H1 (cell line): ENCODE results near the gene EFCAB13. TPM values are rescaled to one million over a fixed set of nuclear protein-coding genes. Genes with fewer than 3 reads are reported as not detected.

Experiments
- CTCF ChIA-PET: fragments of 300-600 bp; sonication (Branson Sonifier 250); formaldehyde crosslinking; loops from one replicate; lab custom pipeline; 2021; ENCODE audit not compliant: partially characterized antibody; lab: Charles Lee
- POLR2A ChIA-PET: fragments of 300-600 bp; sonication (Branson Sonifier 250); formaldehyde crosslinking; loops from one replicate; lab custom pipeline; 2021; ENCODE audit warnings: inconsistent platforms; ENCODE audit not compliant: partially characterized antibody; lab: Charles Lee
- DNase-seq, 2 experiments: peaks; one replicate each; pipeline versions ENCODE4 v3.0.0 to v3.0.0-alpha.2; 2010 to 2022; ENCODE audit warnings: low spot score in 2 of 2, low read depth in 1 of 2, mixed read lengths in 1 of 2
- FAIRE-seq: peaks from 2 replicates; lab custom pipeline; 2011; peaks lifted over from hg19 to GRCh38; lab: Jason Lieb, UNC
- H2AFZ ChIP-seq: 2 replicates; pipeline ENCODE4 v1.8.1; 2012; ENCODE audit warnings: low read length, inconsistent platforms
- H2AK5ac ChIP-seq: 2 replicates; pipeline ENCODE4 v1.6.1; 2013; ENCODE audit warnings: low read depth, low read length
- H2BK120ac ChIP-seq: replicated peaks from 2 replicates; pipeline ENCODE3; 2013; ENCODE audit warnings: low read depth, low read length, inconsistent platforms
- H2BK12ac ChIP-seq: 2 replicates; pipeline ENCODE4 v1.6.1; 2013; ENCODE audit warnings: low read depth, low read length
- H2BK15ac ChIP-seq: 2 replicates; pipeline ENCODE4 v1.6.1; 2013; ENCODE audit warnings: low read length
- H2BK20ac ChIP-seq: 2 replicates; pipeline ENCODE4 v1.6.1; 2013; ENCODE audit warnings: low read length
- H2BK5ac ChIP-seq: 2 replicates; pipeline ENCODE4 v1.6.1; 2013; ENCODE audit warnings: low read depth, low read length
- H3K14ac ChIP-seq: 2 replicates; pipeline ENCODE4 v1.6.1; 2013; ENCODE audit warnings: inconsistent platforms; ENCODE audit not compliant: insufficient read length
- H3K18ac ChIP-seq: 2 replicates; pipeline ENCODE4 v1.6.1; 2013; ENCODE audit warnings: low read length; ENCODE audit errors: extremely low read depth
- H3K23ac ChIP-seq: 2 replicates; pipeline ENCODE4 v1.6.1; 2013; ENCODE audit warnings: inconsistent platforms; ENCODE audit not compliant: insufficient read length
- H3K23me2 ChIP-seq: 2 replicates; pipeline ENCODE4 v1.6.1; 2013; ENCODE audit warnings: low read depth, low read length
- H3K27ac ChIP-seq: 2 replicates; pipeline ENCODE4 v1.6.1; 2011; ENCODE audit warnings: low read depth, low read length, inconsistent platforms
- H3K27me3 ChIP-seq, 4 experiments: replicated peaks in 1 of 4; 1 replicate in 1 of 4; 2 replicates in 3 of 4; pipeline versions ENCODE4 v1.6.1 to v1.8.1; 2011 to 2013; ENCODE audit warnings: low read length in 3 of 4, mild to moderate bottlenecking in 3 of 4, inconsistent platforms in 2 of 4, mixed read lengths in 2 of 4, moderate library complexity in 1 of 4; ENCODE audit not compliant: control insufficient read depth in 3 of 4, insufficient read depth in 3 of 4; ENCODE audit errors: extremely low read depth in 1 of 4
- H3K36me3 ChIP-seq, 4 experiments: 2 replicates each; pipeline versions ENCODE4 v1.6.1 to v1.8.1; 2011 to 2013; ENCODE audit warnings: mild to moderate bottlenecking in 4 of 4, low read length in 3 of 4, moderate library complexity in 2 of 4, control low read depth in 1 of 4, inconsistent platforms in 1 of 4; ENCODE audit not compliant: insufficient read depth in 4 of 4, control insufficient read depth in 2 of 4
- H3K4ac ChIP-seq: replicated peaks from 2 replicates; pipeline ENCODE3; 2013; ENCODE audit warnings: low read length, low read depth, mixed read lengths, inconsistent platforms; ENCODE audit not compliant: insufficient read length
- H3K4me1 ChIP-seq, 4 experiments: replicated peaks in 1 of 4; 1 replicate in 1 of 4; 2 replicates in 3 of 4; pipeline versions ENCODE4 v1.6.1 to v1.8.1; 2011 to 2013; ENCODE audit warnings: low read length in 3 of 4, inconsistent platforms in 2 of 4, mixed read lengths in 1 of 4; ENCODE audit not compliant: insufficient read depth in 4 of 4, control insufficient read depth in 3 of 4
- H3K4me2 ChIP-seq, 2 experiments: 2 replicates each; pipeline versions ENCODE4 v1.6.1 to v1.8.1; 2011 to 2013; ENCODE audit warnings: low read depth in 2 of 2, low read length in 2 of 2, control low read depth in 1 of 2, inconsistent platforms in 1 of 2, mild to moderate bottlenecking in 1 of 2; ENCODE audit not compliant: insufficient read depth in 1 of 2
- H3K4me3 ChIP-seq, 4 experiments: fragments of 200-600, 300-600 bp in 1 of 4; sonication (generic), shearing (Covaris generic), sonication (Bioruptor Twin) in 1 of 4; 2 replicates each; pipeline versions ENCODE4 v1.5.1 to v1.8.1; 2011 to 2016; ENCODE audit warnings: low read length in 4 of 4, low read depth in 3 of 4, control low read depth in 2 of 4, inconsistent platforms in 2 of 4, mild to moderate bottlenecking in 2 of 4, mixed read lengths in 1 of 4, moderate library complexity in 1 of 4; ENCODE audit not compliant: insufficient read depth in 2 of 4; ENCODE audit errors: extremely low read depth in 1 of 4
- H3K56ac ChIP-seq: replicated peaks from 2 replicates; pipeline ENCODE3; 2013; ENCODE audit warnings: low read depth, mild to moderate bottlenecking, mixed read lengths, low read length, inconsistent platforms; ENCODE audit not compliant: insufficient read length
- H3K79me1 ChIP-seq: 2 replicates; pipeline ENCODE4 v1.6.1; 2013; ENCODE audit warnings: low read depth, low read length, control low read depth
- H3K79me2 ChIP-seq, 2 experiments: 2 replicates each; pipeline versions ENCODE4 v1.6.1 to v1.8.1; 2012 to 2013; ENCODE audit warnings: low read length in 2 of 2, mild to moderate bottlenecking in 2 of 2, inconsistent platforms in 1 of 2; ENCODE audit not compliant: insufficient read depth in 2 of 2, control insufficient read depth in 1 of 2
- H3K9ac ChIP-seq, 4 experiments: replicated peaks in 1 of 4; 1 replicate in 1 of 4; 2 replicates in 3 of 4; pipeline versions ENCODE4 v1.6.1 to v1.8.1; 2011 to 2013; ENCODE audit warnings: low read depth in 3 of 4, low read length in 3 of 4, control low read depth in 2 of 4, mild to moderate bottlenecking in 2 of 4, moderate library complexity in 2 of 4, inconsistent platforms in 1 of 4; ENCODE audit errors: extremely low read depth in 1 of 4
- H3K9me3 ChIP-seq, 2 experiments: 2 replicates each; pipeline versions ENCODE4 v1.6.1 to v1.8.1; 2012 to 2013; ENCODE audit warnings: mild to moderate bottlenecking in 2 of 2, moderate library complexity in 2 of 2, control low read depth in 1 of 2, inconsistent platforms in 1 of 2, low read depth in 1 of 2, low read length in 1 of 2, mixed read lengths in 1 of 2; ENCODE audit not compliant: insufficient read depth in 2 of 2
- H4K20me1 ChIP-seq, 2 experiments: replicated peaks in 1 of 2; 2 replicates each; pipeline versions ENCODE3 to v1.8.1; 2011 to 2013; ENCODE audit warnings: inconsistent platforms in 2 of 2, low read length in 2 of 2, mild to moderate bottlenecking in 1 of 2; ENCODE audit not compliant: insufficient read depth in 2 of 2, control insufficient read depth in 1 of 2
- H4K5ac ChIP-seq: 2 replicates; pipeline ENCODE4 v1.6.1; 2013; ENCODE audit warnings: low read length, low read depth, mixed read lengths, inconsistent platforms; ENCODE audit not compliant: insufficient read length
- H4K8ac ChIP-seq: 2 replicates; pipeline ENCODE4 v1.8.0; 2013; ENCODE audit warnings: mild to moderate bottlenecking, moderate library complexity, low read length, inconsistent platforms; ENCODE audit not compliant: insufficient read depth; ENCODE audit errors: extremely low read depth
- H4K91ac ChIP-seq: replicated peaks from 2 replicates; pipeline ENCODE3; 2013; ENCODE audit warnings: low read length, mixed read lengths, inconsistent platforms; ENCODE audit not compliant: insufficient read length
- GTF2F1 ChIP-seq: IDR thresholded peaks from 2 replicates; pipeline ENCODE4 v1.6.1; 2012; ENCODE audit warnings: low read depth, low read length, improper control_type of control experiment, borderline replicate concordance
- MAFK ChIP-seq: IDR thresholded peaks from 2 replicates; pipeline ENCODE4 v1.6.1; 2012; ENCODE audit warnings: low read depth, mild to moderate bottlenecking, improper control_type of control experiment, low read length
- POU5F1 ChIP-seq: IDR thresholded peaks from 2 replicates; pipeline ENCODE4 v1.6.1; 2011; ENCODE audit warnings: low read depth, mild to moderate bottlenecking, low read length, moderate library complexity
- RAD21 ChIP-seq, 2 experiments: IDR thresholded peaks in 1 of 2; conservative IDR thresholded peaks in 1 of 2; 2 replicates each; pipeline ENCODE4 v1.6.1; 2011; ENCODE audit warnings: low read depth in 2 of 2, low read length in 2 of 2, improper control_type of control experiment in 1 of 2, inconsistent platforms in 1 of 2, mild to moderate bottlenecking in 1 of 2, moderate library complexity in 1 of 2
- WGBS, 2 experiments: shearing (Covaris generic) in 1 of 2; methylation state at CpG; one replicate each; pipeline versions ENCODE4 v1.1.6 to v1.1.7; 2013 to 2015; ENCODE audit warnings: low lambda C conversion rate in 2 of 2, mixed read lengths in 2 of 2, inconsistent platforms in 1 of 2, low coverage in 1 of 2, missing lambda C conversion rate in 1 of 2; ENCODE audit not compliant: insufficient replicate concordance in 2 of 2, insufficient coverage in 1 of 2, insufficient read length in 1 of 2; ENCODE audit errors: extremely low coverage in 1 of 2, missing lambda C conversion rate in 1 of 2; 5-methylcytosine and 5-hydroxymethylcytosine counted together
- polyA plus RNA-seq, 7 experiments: library from polyadenylated mRNA; depleted of rRNA in 3 of 7; stranded (reverse) in 5 of 7; unstranded in 2 of 7; fragments of >200 nt in 5 of 7; fragments of 200-250 nt in 2 of 7; gene quantifications; 1 replicate in 5 of 7; 2 replicates in 1 of 7; 4 replicates in 1 of 7; pipeline versions ENCODE4 v1.2.1 to v1.2.3, GENCODE V29; 2011 to 2013; ENCODE audit warnings: missing spikeins in 2 of 7, mixed read lengths in 2 of 7
- total RNA-seq: library from RNA; stranded (reverse); fragmentation: NEBNext Ultra II Directional; extraction: Animal tissue kit (Norgen Biotek cat#: 25700); gene quantifications from 2 replicates; pipeline ENCODE4 v1.2.1, GENCODE V29; 2021
- TF ChIP-seq, protein P1 (sequence below): IDR thresholded peaks from 2 replicates; pipeline ENCODE4 v1.6.1; 2012; ENCODE audit warnings: inconsistent platforms

Gene EFCAB13
- total and polyA plus RNA-seq, 2 of the 8 experiments (the other 6 are each of a cell fraction or from before 2014, with no cell fraction given) = 0.12 to 2.0 TPM

DNA sequence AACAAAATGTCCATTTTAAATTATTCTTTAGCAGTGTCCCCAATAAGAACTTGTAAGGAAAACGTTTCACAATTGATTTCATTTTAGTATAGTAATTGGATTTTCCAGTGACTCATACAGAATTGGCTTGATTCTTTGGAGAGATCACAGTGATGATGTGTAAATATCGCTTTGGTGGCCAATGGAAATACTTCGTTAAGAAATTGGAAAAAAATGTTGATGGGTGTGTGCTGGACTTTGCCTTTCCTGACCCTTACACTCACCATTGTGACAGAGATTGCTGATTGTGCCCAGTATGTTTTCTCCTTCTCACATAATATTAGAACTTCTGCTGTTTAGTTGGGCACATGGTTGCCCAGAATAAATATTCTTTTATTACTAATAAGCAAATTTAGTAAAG is 7.4 kb upstream of the EFCAB13 start:
- H2AK5ac ChIP-seq = no peak overlapping the region
- no peak overlapping the region for H3K23ac ChIP-seq
- H3K9ac ChIP-seq = no peak overlapping the region
- H3K18ac ChIP-seq = no peak overlapping the region
- ChIA-PET CTCF (interaction anchor here (0.7 to 7.5 kb wide), 17 partner anchors 8 to 302 kb away, joined by 3 to 105 read pairs (median 4); partner anchors contain the start of gene ITGB3), POLR2A (no interaction called here)
- no peaks in the 10 kb centered on the region for H4K20me1 ChIP-seq
- H3K14ac ChIP-seq = no peak overlapping the region
- H3K27me3 ChIP-seq = no peaks in the 10 kb centered on the region
- no peak overlapping the region for H4K91ac ChIP-seq
- FAIRE-seq (no peak), DNase-seq (no peak)
- H3K4me1 ChIP-seq = no peaks in the 10 kb centered on the region
- H3K36me3 ChIP-seq = no peaks in the 10 kb centered on the region
- H2BK20ac ChIP-seq = no peak overlapping the region
- peaks cover 0 to 4% of the 10 kb centered on the region in 2 experiments; a peak in 1 of 4 replicates for H3K9me3 ChIP-seq
- H3K27ac ChIP-seq = no peak overlapping the region
- H4K8ac ChIP-seq = no peak overlapping the region
- H2BK15ac ChIP-seq = no peak overlapping the region
- no peak overlapping the region for H3K4me3 ChIP-seq
- WGBS, 2 experiments = 61% methylated on average over 3 of the region's 3 CpGs; no CpG with 5 or more reads in 1 of the 2 experiments
- no peak overlapping the region for H2BK5ac ChIP-seq
- H3K4me2 ChIP-seq = no peak overlapping the region
- H2BK12ac ChIP-seq = no peak overlapping the region
- H3K79me2 ChIP-seq = no peaks in the 10 kb centered on the region
- H3K79me1 ChIP-seq = no peaks in the 10 kb centered on the region
- no peak overlapping the region for H2AFZ ChIP-seq
- no peaks in the 10 kb centered on the region for H3K23me2 ChIP-seq
- H4K5ac ChIP-seq = no peak overlapping the region
- H2BK120ac ChIP-seq = no peak overlapping the region
- no peak for TF ChIP-seq RAD21 (IDR thresholded peaks at IDR 0.05 in 1 of 2, conservative IDR thresholded peaks at IDR 0.05 in 1 of 2; ENCODE audit: low read depth in 2 of 2, low read length in 2 of 2)
- TF ChIP-seq POU5F1 = no peak
- TF ChIP-seq GTF2F1 = no peak
- no peak for TF ChIP-seq MAFK
- TF ChIP-seq, protein P1, sequence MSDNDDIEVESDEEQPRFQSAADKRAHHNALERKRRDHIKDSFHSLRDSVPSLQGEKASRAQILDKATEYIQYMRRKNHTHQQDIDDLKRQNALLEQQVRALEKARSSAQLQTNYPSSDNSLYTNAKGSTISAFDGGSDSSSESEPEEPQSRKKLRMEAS = no peak
- no peak overlapping the region for H3K56ac ChIP-seq
- no peak overlapping the region for H3K4ac ChIP-seq
